Lung (tissue), 12 donors: Measurements from ENCODE around the gene WNT5B. TPM values are rescaled to one million over a fixed set of nuclear protein-coding genes. Genes with fewer than 3 reads are reported as not detected.

Source experiments
- ATAC-seq: fragments of 200-7000 bp; cut with Tn5 transposase; one replicate; pipeline ENCODE4 v1.9.1; 2020; ENCODE audit warnings: moderate number of reproducible peaks; ENCODE audit not compliant: insufficient read depth, low FRiP score
- DNase-seq, 3 donors: peaks; one replicate each; pipeline ENCODE4 v3.0.0-alpha.2; 2013 to 2017
- H3K27ac ChIP-seq, 2 donors: one replicate each; pipeline ENCODE4 v1.5.1; 2013; ENCODE audit warnings: mild to moderate bottlenecking in 2 of 2, moderate library complexity in 2 of 2, control low read depth in 1 of 2, inconsistent platforms in 1 of 2, low read depth in 1 of 2, low read length in 1 of 2
- H3K27me3 ChIP-seq, 3 donors: one replicate each; pipeline ENCODE4 v1.5.1; 2013; ENCODE audit warnings: low read length in 2 of 3; ENCODE audit not compliant: control insufficient read depth in 3 of 3, insufficient read depth in 3 of 3
- H3K36me3 ChIP-seq, 4 donors: one replicate each; pipeline ENCODE4 v1.5.1; 2013; ENCODE audit warnings: low read length in 4 of 4, mild to moderate bottlenecking in 1 of 4, moderate library complexity in 1 of 4; ENCODE audit not compliant: control insufficient read depth in 4 of 4, insufficient read depth in 4 of 4
- H3K4me1 ChIP-seq, 5 donors: one replicate each; pipeline ENCODE4 v1.5.1; 2013; ENCODE audit warnings: low read length in 5 of 5, mild to moderate bottlenecking in 2 of 5, moderate library complexity in 1 of 5; ENCODE audit not compliant: control insufficient read depth in 5 of 5, insufficient read depth in 5 of 5
- H3K4me3 ChIP-seq: one replicate; pipeline ENCODE4 v1.5.1; 2013; ENCODE audit warnings: mild to moderate bottlenecking, control low read depth, moderate library complexity
- H3K9ac ChIP-seq, 2 donors: one replicate each; pipeline ENCODE4 v1.5.1; 2013; ENCODE audit warnings: low read length in 2 of 2, control low read depth in 1 of 2; ENCODE audit not compliant: insufficient read depth in 1 of 2
- H3K9me3 ChIP-seq, 4 donors: one replicate each; pipeline ENCODE4 v1.5.1; 2013; ENCODE audit warnings: low read length in 3 of 4, mild to moderate bottlenecking in 1 of 4, moderate library complexity in 1 of 4; ENCODE audit not compliant: control insufficient read depth in 4 of 4, insufficient read depth in 3 of 4
- CTCF ChIP-seq: IDR thresholded peaks from 2 replicates; pipeline ENCODE4 v1.5.1; 2012; ENCODE audit warnings: mild to moderate bottlenecking; ENCODE audit errors: control extremely low read depth, extremely low read depth
- WGBS, 2 donors: extraction: QIAGEN DNeasy Blood & Tissue Kit; methylation state at CpG; one replicate each; pipeline ENCODE4 v1.1.7; 2013; 5-methylcytosine and 5-hydroxymethylcytosine counted together
- polyA plus RNA-seq, 2 donors: library from polyadenylated mRNA; stranded (reverse); fragments of 200-250 nt; gene quantifications; one replicate each; pipeline ENCODE4 v1.2.1, GENCODE V29; 2013
- total RNA-seq, 2 donors: library from RNA; depleted of rRNA in 1 of 2; stranded (reverse); fragments of >200 nt in 1 of 2; gene quantifications; one replicate each; pipeline ENCODE4 v1.2.1, GENCODE V29; 2014 to 2021
- donor health status: control.
- donor health status: control.
- donor health status: Bipolar disorder and iron deficiency.
- donor health status: healthy.
- donor health status: DM: yes; HTN: yes; CAD: no.

Gene WNT5B
- total and polyA plus RNA-seq, 4 donors: 2.8 to 12.6 (median 5.7) TPM

GRCh38 chr12:1594261-1595025 lies 34.6 kb upstream of the WNT5B start, which contains the start of gene FBXL14:
FBXL14 (minus strand) TSS chr12:1594581; CDS start chr12:1594066, 515 bp downstream.
- Histone ChIP-seq H3K36me3 (peaks cover 0 to 5% (median 0%) of the 10 kb centered on the region in 4 donors), H3K4me1 (peaks cover 6 to 51% (median 25%) of the 10 kb centered on the region in 5 donors)
- WGBS, 2 donors: 0 to 1% methylated on average over 59 to 115 of the region's 115 CpGs

GRCh38 chr12:1595026-1595561 lies 33.9 kb upstream of the WNT5B start:
- 5 to 8% methylated on average over 19 of the region's 19 CpGs for whole genome bisulfite sequencing, 2 donors
- peak overlapping the region; percentile 69 for H3K4me3 ChIP-seq
- H3K27me3 ChIP-seq: no peaks in the 10 kb centered on the region
- H3K9ac ChIP-seq: peak overlapping the region; percentile 26 to 81
- TF ChIP-seq CTCF: no peak
- H3K9me3 ChIP-seq: no peaks in the 10 kb centered on the region
- peak in 2 of 3 donors; percentile 52 to 60 for DNase-seq
- peaks cover 0 to 5% (median 0%) of the 10 kb centered on the region in 4 donors for H3K36me3 ChIP-seq
- peak overlapping the region; percentile 95 to 96 for H3K27ac ChIP-seq
- H3K4me1 ChIP-seq: peaks cover 3 to 44% (median 21%) of the 10 kb centered on the region in 5 donors
- ATAC-seq: no peak

More at GRCh38 chr12:1594261-1595025, 34.6 kb upstream of the WNT5B start, which contains the start of gene FBXL14:
- DNase-seq (peak; percentile 94 to 97 (median 95)), ATAC-seq (peak; percentile 81)
- Histone ChIP-seq H3K27me3 (no peaks in the 10 kb centered on the region), H3K27ac (peak within 1 kb of the TSS; percentile 95 to 96), H3K4me3 (peak within 1 kb of the TSS; percentile 69), H3K9ac (peak within 1 kb of the TSS; percentile 26 to 81), H3K9me3 (no peaks in the 10 kb centered on the region)
- TF ChIP-seq CTCF: no peak

GRCh38 chr12:1595690-1596347 lies 33.2 kb upstream of the WNT5B start:
- Histone ChIP-seq H3K27me3 (no peaks in the 10 kb centered on the region), H3K36me3 (peaks cover 0 to 5% (median 0%) of the 10 kb centered on the region in 4 donors), H3K9me3 (no peaks in the 10 kb centered on the region), H3K4me1 (peaks cover 3 to 37% (median 17%) of the 10 kb centered on the region in 5 donors), H3K9ac (peak overlapping the region in 1 of 2 donors; percentile 81), H3K27ac (no peak overlapping the region), H3K4me3 (no peak overlapping the region)
- TF ChIP-seq CTCF: no peak
- DNase-seq (no peak), ATAC-seq (no peak)
- 72 to 85% methylated on average over 9 of the region's 9 CpGs for WGBS, 2 donors
